HG03575 (cell line): ENCODE results near the gene LGALS16.
"Not testable (repeated sequence)": the region's sequence is repeated elsewhere in the genome, so short reads cannot be mapped to it uniquely, and the experiment has no call there.

ENCODE experiments used
- ATAC-seq: cut with Tn5 transposase; IDR thresholded peaks from one replicate; pipeline ENCODE4 v1.9.1; 2021; ENCODE audit not compliant: unreplicated experiment, insufficient number of reproducible peaks, low FRiP score; ENCODE audit errors: extremely low read depth

LGALS16 gene

GRCh38 chr19:39673862-39674261 is 18.1 kb downstream of the LGALS16 start:
- ATAC-seq = not testable (repeated sequence)

- ATAC-seq = no peak
Observed at GRCh38 chr19:39676004-39676403, 20.3 kb downstream of the LGALS16 start.

GRCh38 chr19:39677961-39678889 is 22.5 kb downstream of the LGALS16 start:
- no peak for ATAC-seq

- ATAC-seq = no peak
Observed at GRCh38 chr19:39679056-39679790, 23.5 kb downstream of the LGALS16 start.

DNA sequence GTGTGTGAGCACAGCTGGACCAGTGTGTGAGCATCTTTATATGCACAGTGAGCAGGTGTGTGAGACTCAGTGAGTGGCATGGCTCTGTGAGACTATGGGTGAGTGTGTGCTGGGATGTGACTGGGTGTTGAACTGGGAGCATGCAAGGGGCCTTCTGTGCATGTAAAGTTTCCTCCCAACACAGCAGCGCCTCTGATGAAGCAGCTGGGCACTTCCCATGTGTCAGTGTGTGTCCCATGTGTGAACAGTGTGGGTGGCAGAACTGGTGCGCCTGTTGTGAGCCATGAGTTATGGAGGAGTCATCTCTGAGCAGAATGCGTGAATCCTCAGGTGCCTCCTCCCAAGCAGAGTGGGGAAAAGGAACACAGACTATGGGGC is 24.1 kb downstream of the LGALS16 start:
- ATAC-seq = no peak

- no peak for ATAC-seq
Observed at GRCh38 chr19:39680593-39680992, 24.9 kb downstream of the LGALS16 start.

GRCh38 chr19:39681416-39681815 is 25.7 kb downstream of the LGALS16 start:
- no peak for ATAC-seq

DNA sequence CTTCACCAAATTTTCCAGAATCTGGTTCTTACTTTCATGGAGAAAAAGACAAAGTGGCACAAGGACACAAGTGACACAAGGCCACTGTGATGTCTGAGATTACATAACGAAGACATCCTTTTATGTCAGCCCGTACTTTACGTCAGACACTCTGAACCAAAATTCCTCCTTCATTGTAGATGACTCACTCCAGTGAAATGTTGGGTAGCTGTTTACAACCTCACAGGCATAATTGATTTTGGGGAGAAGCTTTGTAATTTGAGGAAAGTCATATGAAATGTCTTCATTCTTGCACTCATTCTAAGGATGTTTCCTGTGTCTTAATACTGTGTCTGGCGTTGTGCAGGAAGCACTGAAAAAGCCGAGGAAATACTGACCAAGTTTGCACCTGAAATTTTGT is 28.6 kb downstream of the LGALS16 start:
- no peak for ATAC-seq

DNA sequence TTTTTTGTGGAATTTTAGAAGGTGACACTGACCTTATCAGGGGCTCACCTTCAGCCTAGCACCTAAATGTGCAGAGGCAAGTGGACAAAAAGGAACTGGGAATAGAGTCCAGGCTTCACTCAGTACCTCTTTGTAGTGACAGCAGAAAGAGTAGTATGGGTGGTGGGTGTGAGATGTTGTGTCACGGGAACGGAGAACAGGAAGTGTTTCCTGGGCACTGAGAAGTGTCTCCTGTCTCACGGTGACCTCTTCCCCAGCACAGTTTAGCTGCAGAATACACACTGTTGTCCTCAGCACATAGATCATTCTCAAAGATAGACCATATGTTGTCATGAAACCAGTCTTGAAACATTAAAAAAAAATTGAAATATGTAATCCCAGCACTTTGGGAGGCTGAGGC is 31.0 kb downstream of the LGALS16 start:
- ATAC-seq = no peak

GRCh38 chr19:39688637-39689036 is 32.9 kb downstream of the LGALS16 start:
- not testable (repeated sequence) for ATAC-seq

DNA sequence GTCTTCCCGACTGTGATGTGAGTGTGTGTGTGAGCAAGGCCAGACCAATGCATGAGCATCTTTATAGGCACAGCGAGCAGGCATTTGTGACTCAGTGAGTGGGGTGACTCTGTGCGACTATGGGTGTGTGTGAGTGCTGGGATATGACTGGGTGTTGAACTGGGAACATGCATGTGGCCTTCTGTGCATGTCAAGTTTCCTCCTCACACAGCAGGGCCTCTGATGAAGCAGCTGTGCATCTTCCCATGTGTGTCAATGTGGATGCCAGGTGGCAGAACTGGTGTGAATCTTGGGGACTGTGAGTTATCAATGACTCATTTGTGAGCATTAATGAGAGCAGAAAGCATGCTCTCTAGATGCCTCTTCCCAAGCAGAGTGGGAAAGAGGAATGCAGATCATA is 36.5 kb downstream of the LGALS16 start:
- ATAC-seq = no peak

DNA sequence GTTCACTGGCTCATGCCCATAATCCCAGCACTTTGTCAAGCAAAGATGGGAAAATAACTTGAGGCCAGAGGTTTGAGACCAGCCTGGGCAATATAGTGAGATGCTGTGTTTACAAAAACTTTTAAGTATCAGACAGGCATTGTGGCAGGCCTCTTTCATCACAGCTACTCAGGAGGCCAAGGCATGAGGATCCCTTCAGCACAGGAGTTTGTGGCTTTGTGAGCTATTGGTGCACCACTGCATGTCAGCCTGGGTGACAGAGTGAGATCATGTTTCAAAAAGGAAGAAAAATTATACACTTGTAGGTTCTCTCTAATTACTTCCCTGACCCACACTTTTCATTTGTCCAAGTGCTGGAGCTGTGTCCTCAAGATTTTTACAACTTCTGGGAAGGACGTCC is 37.1 kb downstream of the LGALS16 start:
- no peak for ATAC-seq

DNA sequence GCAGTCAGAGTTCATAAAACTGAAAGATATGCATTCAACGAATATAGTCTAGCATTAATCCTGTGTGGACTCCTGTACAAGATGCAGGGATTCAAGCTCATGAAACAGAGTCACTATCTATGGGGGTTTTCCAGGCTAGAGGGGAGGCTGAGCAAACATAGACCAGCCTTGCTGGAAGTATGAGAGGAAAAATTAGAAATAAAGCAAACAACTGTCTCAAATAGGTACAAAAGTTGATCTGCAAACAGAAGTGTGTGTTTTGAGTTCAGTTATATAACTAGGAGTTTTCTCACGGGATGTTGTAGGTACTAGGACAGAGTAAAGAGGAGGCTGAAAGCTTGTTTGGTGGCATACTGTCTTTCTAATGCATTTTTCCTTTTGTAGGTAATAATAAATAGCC is 40.0 kb downstream of the LGALS16 start:
- no peak for ATAC-seq

DNA sequence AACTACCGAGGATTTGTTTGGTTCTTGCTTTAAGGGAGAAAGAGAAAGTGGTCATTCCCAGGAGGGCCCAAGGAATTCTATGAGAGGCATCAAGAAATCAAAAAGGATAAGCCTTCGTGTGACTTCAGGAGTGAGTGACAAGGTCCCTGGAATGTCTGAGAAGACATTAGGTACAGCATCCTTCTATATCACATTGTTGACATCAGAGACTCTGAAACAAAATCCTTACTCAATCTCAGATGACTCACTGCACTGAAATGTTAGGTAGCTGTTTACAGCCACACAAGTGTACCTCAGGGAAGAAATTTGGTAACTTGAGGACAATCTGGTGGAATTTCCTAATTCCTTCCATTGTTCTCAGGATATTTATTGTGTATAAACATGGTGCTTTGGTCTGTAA is 40.7 kb downstream of the LGALS16 start:
- ATAC-seq = no peak

DNA sequence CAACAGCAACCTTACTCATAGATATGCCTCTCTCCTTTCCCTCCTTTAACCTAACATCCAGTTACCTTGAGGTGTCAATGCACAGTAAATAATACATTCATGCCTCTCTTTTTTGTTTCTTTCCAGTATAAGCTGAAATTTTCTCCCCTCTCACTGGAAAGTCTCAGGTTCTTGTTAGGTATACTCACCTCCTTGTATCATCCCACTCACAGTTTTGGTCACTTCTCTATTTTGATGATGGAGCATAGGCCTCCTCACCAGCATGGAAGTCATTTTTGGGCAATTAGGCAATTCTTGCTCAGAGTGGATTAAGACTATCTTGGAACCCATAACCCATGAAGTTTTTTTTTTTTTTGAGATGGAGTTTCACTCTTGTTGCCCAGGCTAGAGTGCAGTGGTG is 42.8 kb downstream of the LGALS16 start:
- ATAC-seq = no peak

GRCh38 chr19:39701291-39701690 is 45.6 kb downstream of the LGALS16 start:
- no peak for ATAC-seq

GRCh38 chr19:39704181-39705044 is 48.7 kb downstream of the LGALS16 start, which contains the start of gene LGALS14:
LGALS14 (plus strand) TSS chr19:39704481; CDS start chr19:39704529, 48 bp downstream.
- ATAC-seq = no peak

DNA sequence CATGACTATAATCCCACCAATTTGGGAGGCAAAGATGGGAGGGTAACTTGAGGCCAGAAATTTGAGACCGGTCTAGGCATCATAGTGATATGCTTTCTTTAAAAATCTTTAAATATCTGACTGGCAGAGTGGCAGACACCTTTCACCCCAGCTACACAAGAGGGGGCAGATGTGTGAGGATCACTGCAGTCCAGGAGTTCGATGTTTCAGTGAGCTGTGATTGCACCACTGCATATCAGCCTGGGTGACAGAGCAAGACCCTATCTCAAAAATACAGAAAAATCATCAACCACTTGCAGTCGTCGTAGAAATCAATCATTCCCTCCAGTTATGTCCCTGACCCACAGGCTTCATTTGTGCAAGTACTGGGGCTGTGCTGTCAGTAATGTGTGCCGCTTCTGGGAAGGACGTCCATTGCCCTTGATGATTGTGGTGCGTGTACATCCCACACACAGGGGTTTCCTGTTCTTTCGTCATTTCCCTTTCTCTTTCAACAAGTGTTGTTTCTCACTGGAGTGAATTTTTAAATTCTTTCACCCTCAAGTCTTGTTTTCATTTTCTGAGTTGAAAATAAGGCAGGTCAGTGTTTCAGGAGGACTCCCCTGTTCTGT is 50.0 kb downstream of the LGALS16 start:
- no peak for ATAC-seq

DNA sequence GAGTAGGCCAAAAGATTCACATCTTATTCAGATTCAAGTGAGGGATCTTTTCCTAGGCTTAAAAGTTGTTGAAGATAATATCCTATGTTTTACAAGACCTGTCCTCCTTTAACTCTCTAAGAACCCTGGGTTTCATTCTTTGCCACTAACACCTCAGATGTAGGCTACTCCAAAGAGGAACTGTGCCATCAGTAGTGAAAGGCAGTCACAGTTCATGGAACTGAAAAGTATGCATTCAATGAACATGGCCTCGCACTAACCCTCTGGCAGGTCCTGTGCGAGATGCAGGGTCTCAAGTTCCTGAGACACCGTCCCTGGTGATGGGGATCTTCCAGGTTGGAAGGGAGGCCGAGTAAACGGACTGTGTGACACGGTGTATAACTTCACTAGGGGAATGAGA is 52.9 kb downstream of the LGALS16 start:
- no peak for ATAC-seq
